Hepatocyte (in vitro differentiated cells): Measurements from ENCODE around the gene HNRNPF.

Experiments used
- EZH2 ChIP-seq: fragments of 200-600 bp; sonication (generic); IDR thresholded peaks from 2 replicates; pipeline ENCODE4 v1.6.1; 2016; ENCODE audit warnings: antibody characterized with exemption, mild to moderate bottlenecking, borderline replicate concordance
- EZH2phosphoT487 ChIP-seq: fragments of 200-600 bp; sonication (generic); IDR thresholded peaks from one replicate; pipeline ENCODE4 v1.6.1; 2018; ENCODE audit warnings: antibody characterized with exemption, mild to moderate bottlenecking, low read depth, moderate library complexity; ENCODE audit not compliant: unreplicated experiment, severe bottlenecking
- TF ChIP-seq, protein P1 (sequence below): fragments of 200-600 bp; sonication (generic); IDR thresholded peaks from 2 replicates; pipeline ENCODE4 v1.5.1; 2016; ENCODE audit warnings: antibody characterized with exemption, mild to moderate bottlenecking; ENCODE audit not compliant: poor library complexity

DNA sequence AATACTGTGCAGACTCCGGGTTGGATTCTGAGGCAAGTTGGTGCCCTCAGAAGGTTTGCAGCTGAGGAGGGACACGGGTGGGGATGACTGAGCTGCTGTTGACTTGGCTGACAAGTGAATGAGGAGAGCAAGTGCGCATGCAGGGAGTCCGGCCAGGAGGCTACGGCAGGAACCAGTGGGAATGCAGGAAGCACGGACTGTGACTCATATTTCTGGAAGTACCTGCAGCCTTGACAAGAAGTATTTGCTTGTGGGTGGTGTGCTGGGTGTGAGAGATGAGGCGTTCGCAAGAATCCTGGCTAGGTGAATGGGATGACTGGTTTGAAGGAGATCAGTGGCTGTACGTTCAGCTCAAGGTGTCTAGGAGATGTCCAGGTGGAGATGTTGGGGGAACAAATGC, 68.4 kb downstream of the HNRNPF start:
- TF ChIP-seq, protein P1, sequence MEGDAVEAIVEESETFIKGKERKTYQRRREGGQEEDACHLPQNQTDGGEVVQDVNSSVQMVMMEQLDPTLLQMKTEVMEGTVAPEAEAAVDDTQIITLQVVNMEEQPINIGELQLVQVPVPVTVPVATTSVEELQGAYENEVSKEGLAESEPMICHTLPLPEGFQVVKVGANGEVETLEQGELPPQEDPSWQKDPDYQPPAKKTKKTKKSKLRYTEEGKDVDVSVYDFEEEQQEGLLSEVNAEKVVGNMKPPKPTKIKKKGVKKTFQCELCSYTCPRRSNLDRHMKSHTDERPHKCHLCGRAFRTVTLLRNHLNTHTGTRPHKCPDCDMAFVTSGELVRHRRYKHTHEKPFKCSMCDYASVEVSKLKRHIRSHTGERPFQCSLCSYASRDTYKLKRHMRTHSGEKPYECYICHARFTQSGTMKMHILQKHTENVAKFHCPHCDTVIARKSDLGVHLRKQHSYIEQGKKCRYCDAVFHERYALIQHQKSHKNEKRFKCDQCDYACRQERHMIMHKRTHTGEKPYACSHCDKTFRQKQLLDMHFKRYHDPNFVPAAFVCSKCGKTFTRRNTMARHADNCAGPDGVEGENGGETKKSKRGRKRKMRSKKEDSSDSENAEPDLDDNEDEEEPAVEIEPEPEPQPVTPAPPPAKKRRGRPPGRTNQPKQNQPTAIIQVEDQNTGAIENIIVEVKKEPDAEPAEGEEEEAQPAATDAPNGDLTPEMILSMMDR: no peak
- TF ChIP-seq EZH2 (no peak), EZH2phosphoT487 (no peak)
